IMR-90 (cell line): ENCODE measurements around the gene TMED4. TPM values are rescaled to one million over a fixed set of nuclear protein-coding genes. Genes with fewer than 3 reads are reported as not detected.

Source experiments
- ATAC-seq: fragments of 200-7000 bp; cut with Tn5 transposase; 2 replicates; pipeline ENCODE4 v1.9.1; 2020; ENCODE audit warnings: low read depth, mild to moderate bottlenecking, moderate library complexity
- BruUV-seq: library from RNA; stranded (reverse); fragments of 400-500 nt; replicated peaks from 2 replicates; lab custom pipeline; 2021; lab: Mats Ljungman, UMichigan
- CTCF ChIA-PET: fragments of 300-600 bp; formaldehyde crosslinking; extraction: SDS; loops from one replicate; lab custom pipeline; 2021; ENCODE audit warnings: antibody characterized with exemption; lab: Yijun Ruan, JAX
- POLR2A ChIA-PET: fragments of 300-600 bp; sonication (Branson Sonifier 250); formaldehyde crosslinking; loops from one replicate; lab custom pipeline; 2022; ENCODE audit warnings: antibody characterized with exemption; ENCODE audit not compliant: unreplicated experiment; lab: Charles Lee
- DNase-seq: peaks from one replicate; pipeline ENCODE4 v3.0.0; 2013
- H2AFZ ChIP-seq: replicated peaks from 2 replicates; pipeline ENCODE3; 2013; ENCODE audit warnings: low read length, mild to moderate bottlenecking; ENCODE audit not compliant: poor library complexity
- H2AK5ac ChIP-seq: 2 replicates; pipeline ENCODE4 v1.6.1; 2013; ENCODE audit warnings: low read depth, low read length, inconsistent platforms
- H2AK9ac ChIP-seq: replicated peaks from 2 replicates; pipeline ENCODE3; 2013; ENCODE audit warnings: mild to moderate bottlenecking, low read depth, low read length, moderate library complexity; ENCODE audit not compliant: poor library complexity
- H2BK120ac ChIP-seq: 2 replicates; pipeline ENCODE4 v1.6.1; 2013; ENCODE audit warnings: low read depth, low read length, inconsistent platforms
- H2BK15ac ChIP-seq: 3 replicates; pipeline ENCODE4 v1.6.1; 2013; ENCODE audit warnings: low read depth, low read length, inconsistent platforms
- H2BK20ac ChIP-seq: 2 replicates; pipeline ENCODE4 v1.6.1; 2013; ENCODE audit warnings: low read depth, mild to moderate bottlenecking, inconsistent platforms, low read length, moderate library complexity
- H2BK5ac ChIP-seq: 2 replicates; pipeline ENCODE4 v1.6.1; 2013; ENCODE audit warnings: mild to moderate bottlenecking, low read depth, low read length, inconsistent platforms; ENCODE audit not compliant: poor library complexity, severe bottlenecking
- H3K14ac ChIP-seq: replicated peaks from 2 replicates; pipeline ENCODE4 v1.6.1; 2013; ENCODE audit warnings: low read depth, low read length, inconsistent platforms
- H3K18ac ChIP-seq: 2 replicates; pipeline ENCODE4 v1.6.1; 2013; ENCODE audit warnings: low read depth, low read length, control low read depth
- H3K23ac ChIP-seq: 2 replicates; pipeline ENCODE4 v1.6.1; 2013; ENCODE audit warnings: low read depth, low read length, inconsistent platforms
- H3K27ac ChIP-seq: 2 replicates; pipeline ENCODE4 v1.5.1; 2013; ENCODE audit warnings: mild to moderate bottlenecking, control low read depth, low read length; ENCODE audit not compliant: insufficient read depth
- H3K27me3 ChIP-seq: 2 replicates; pipeline ENCODE4 v1.6.1; 2013; ENCODE audit warnings: low read length; ENCODE audit not compliant: control insufficient read depth, insufficient read depth
- H3K36me3 ChIP-seq: 2 replicates; pipeline ENCODE4 v1.6.1; 2013; ENCODE audit warnings: low read length, mixed read lengths; ENCODE audit not compliant: control insufficient read depth, insufficient read depth
- H3K4ac ChIP-seq: 2 replicates; pipeline ENCODE4 v1.6.1; 2013; ENCODE audit warnings: low read depth, low read length, inconsistent platforms
- H3K4me1 ChIP-seq: 2 replicates; pipeline ENCODE4 v1.6.1; 2013; ENCODE audit warnings: low read length, mixed read lengths; ENCODE audit not compliant: control insufficient read depth, insufficient read depth
- H3K4me2 ChIP-seq: 2 replicates; pipeline ENCODE4 v1.6.1; 2013; ENCODE audit warnings: low read depth, mild to moderate bottlenecking, control low read depth, low read length, moderate library complexity
- H3K4me3 ChIP-seq: 2 replicates; pipeline ENCODE4 v1.5.1; 2013; ENCODE audit warnings: low read depth, mild to moderate bottlenecking, control low read depth, low read length, moderate library complexity; ENCODE audit not compliant: insufficient read depth
- H3K56ac ChIP-seq: 2 replicates; pipeline ENCODE4 v1.6.1; 2013; ENCODE audit warnings: low read length, inconsistent platforms; ENCODE audit not compliant: insufficient read depth; ENCODE audit errors: extremely low read depth
- H3K79me1 ChIP-seq, 2 experiments: 2 replicates each; pipeline ENCODE4 v1.6.1; 2013; ENCODE audit warnings: low read length in 2 of 2, inconsistent platforms in 1 of 2, low read depth in 1 of 2
- H3K9ac ChIP-seq: 2 replicates; pipeline ENCODE4 v1.6.1; 2013; ENCODE audit warnings: low read depth, low read length, control low read depth
- H3K9me1 ChIP-seq: 2 replicates; pipeline ENCODE4 v1.6.1; 2013; ENCODE audit warnings: low read length, inconsistent platforms; ENCODE audit not compliant: insufficient read depth
- H3K9me3 ChIP-seq: 2 replicates; pipeline ENCODE4 v1.6.1; 2013; ENCODE audit warnings: low read length; ENCODE audit not compliant: control insufficient read depth, insufficient read depth
- H4K20me1 ChIP-seq: 2 replicates; pipeline ENCODE4 v1.6.1; 2013; ENCODE audit warnings: low read length, inconsistent platforms; ENCODE audit not compliant: insufficient read depth
- H4K5ac ChIP-seq: 2 replicates; pipeline ENCODE4 v1.6.1; 2013; ENCODE audit warnings: mild to moderate bottlenecking, low read depth, low read length, control low read depth
- H4K8ac ChIP-seq, 2 experiments: 2 replicates each; pipeline ENCODE4 v1.6.1; 2013; ENCODE audit warnings: low read depth in 2 of 2, low read length in 2 of 2, control low read depth in 1 of 2, inconsistent platforms in 1 of 2
- H4K91ac ChIP-seq: 2 replicates; pipeline ENCODE4 v1.6.1; 2013; ENCODE audit warnings: low read depth, low read length, inconsistent platforms; ENCODE audit not compliant: insufficient read depth
- BHLHE40 ChIP-seq: fragments of 150-350 bp; IDR thresholded peaks from 2 replicates; pipeline ENCODE4 v1.6.1; 2016; ENCODE audit warnings: mild to moderate bottlenecking, low read depth, low read length
- CEBPB ChIP-seq: IDR thresholded peaks from 2 replicates; pipeline ENCODE4 v1.6.1; 2012; ENCODE audit warnings: low read depth, low read length, improper control_type of control experiment
- CHD1 ChIP-seq: IDR thresholded peaks from 2 replicates; pipeline ENCODE4 v1.6.1; 2012; ENCODE audit warnings: low read depth, low read length, improper control_type of control experiment
- ELK1 ChIP-seq: fragments of 150-350 bp; IDR thresholded peaks from 2 replicates; pipeline ENCODE4 v1.6.1; 2016; ENCODE audit warnings: low read depth, mild to moderate bottlenecking, low read length, moderate library complexity, borderline replicate concordance
- FOS ChIP-seq: fragments of 150-350 bp; IDR thresholded peaks from 2 replicates; pipeline ENCODE4 v1.6.1; 2016; ENCODE audit warnings: low read depth, low read length
- MAFK ChIP-seq: IDR thresholded peaks from 2 replicates; pipeline ENCODE4 v1.6.1; 2012; ENCODE audit warnings: low read depth, low read length, improper control_type of control experiment
- MAZ ChIP-seq: IDR thresholded peaks from 2 replicates; pipeline ENCODE4 v1.6.1; 2012; ENCODE audit warnings: low read depth, mild to moderate bottlenecking, low read length, improper control_type of control experiment, moderate library complexity, borderline replicate concordance
- MXI1 ChIP-seq: IDR thresholded peaks from 2 replicates; pipeline ENCODE4 v1.6.1; 2012; ENCODE audit warnings: low read depth, mild to moderate bottlenecking, low read length, moderate library complexity, borderline replicate concordance
- NFE2L2 ChIP-seq: fragments of 150-350 bp; IDR thresholded peaks from 2 replicates; pipeline ENCODE4 v1.6.1; 2016; ENCODE audit warnings: low read depth, mild to moderate bottlenecking, low read length
- POLR2A ChIP-seq: IDR thresholded peaks from 2 replicates; pipeline ENCODE4 v1.6.1; 2012; ENCODE audit warnings: mild to moderate bottlenecking, low read depth, low read length
- RAD21 ChIP-seq: IDR thresholded peaks from 2 replicates; pipeline ENCODE4 v1.6.1; 2012; ENCODE audit warnings: low read length, improper control_type of control experiment
- RFX5 ChIP-seq: IDR thresholded peaks from 2 replicates; pipeline ENCODE4 v1.8.0; 2012; ENCODE audit warnings: low read depth, mild to moderate bottlenecking, low read length, moderate library complexity
- SMC3 ChIP-seq: fragments of 150-350 bp; IDR thresholded peaks from 2 replicates; pipeline ENCODE4 v1.6.1; 2016; ENCODE audit warnings: low read depth, mild to moderate bottlenecking, antibody characterized with exemption, low read length, moderate library complexity
- USF2 ChIP-seq: fragments of 150-350 bp; IDR thresholded peaks from 2 replicates; pipeline ENCODE4 v1.6.1; 2017; ENCODE audit warnings: mild to moderate bottlenecking, antibody characterized with exemption, low read length, low read depth
- WGBS, 2 experiments: methylation state at CpG; one replicate each; pipeline versions ENCODE4 v1.1.5 to v1.1.7; 2013; ENCODE audit warnings: missing lambda C conversion rate in 2 of 2; ENCODE audit not compliant: insufficient read length in 1 of 2; ENCODE audit errors: extremely low coverage in 2 of 2; 5-methylcytosine and 5-hydroxymethylcytosine counted together
- dilution Hi-C: fragments of 300-500 bp; cut with HindIII; formaldehyde crosslinking; loops from one replicate; pipeline ENCODE4 v1.14.3; 2018; ENCODE audit warnings: low sequenced_read_pairs; ENCODE audit not compliant: unreplicated experiment
- in situ Hi-C: fragments of 300-500 bp; cut with MboI; formaldehyde crosslinking; loops from 3 replicates; pipeline ENCODE4 v1.14.3; 2019; ENCODE audit warnings: low sequenced_read_pairs, inconsistent platforms, mixed read lengths
- intact Hi-C: fragments of 100-400 bp; cut with micrococcal nuclease; formaldehyde crosslinking; loops from 2 replicates; pipeline ENCODE4 v1.10.0; 2022
- polyA plus RNA-seq, 3 experiments: library from polyadenylated mRNA; depleted of rRNA; stranded (reverse); fragments of >200 nt; gene quantifications; 2 replicates each; pipeline ENCODE4 v1.2.3, GENCODE V29; 2012; ENCODE audit warnings: low replicate concordance in 1 of 3
- total RNA-seq: library from RNA; depleted of rRNA; stranded (reverse); fragments of >200 nt; gene quantifications from 2 replicates; pipeline ENCODE4 v1.2.3, GENCODE V29; 2012

TMED4 gene
- total and polyA plus RNA-seq, 2 of the 4 experiments (the other 2 are of a cell fraction), result 58.6 to 92.7 TPM

- POLR2A ChIA-PET, result interaction anchor here (1.9 kb wide), 1 partner anchor 143 kb away, joined by 6 read pairs; no protein-coding TSS in a partner anchor
- H2AK5ac ChIP-seq, result peak within 1 kb of the TSS; percentile 94
- TF ChIP-seq MAZ (peak; percentile 98), NFE2L2 (no peak), CEBPB (no peak), SMC3 (peak; percentile 35), USF2 (peak; percentile 94), MXI1 (peak; percentile 45; the same call in 1 of the 2 replicates), CHD1 (no peak), ELK1 (no peak), MAFK (no peak), RFX5 (no peak), BHLHE40 (no peak), RAD21 (no peak), FOS (peak; percentile 56; the same call in 1 of the 2 replicates), POLR2A (peak; percentile 91)
Measured at GRCh38 chr7:44606341-44607140, 24.5 kb upstream of the TMED4 start, which contains the start of gene OGDH. Gene OGDH (plus strand): TSS chr7:44606627. CDS start chr7:44624344, 17,717 bp downstream.

More at GRCh38 chr7:44606341-44607140, 24.5 kb upstream of the TMED4 start, which contains the start of gene OGDH:
- Histone ChIP-seq H3K27ac (peak within 1 kb of the TSS; percentile 85), H3K4ac (peak within 1 kb of the TSS; percentile 85), H2BK15ac (no peak within 1 kb of the TSS), H3K9ac (peak within 1 kb of the TSS; percentile 79), H3K9me1 (no peaks in the 10 kb centered on the region; the same call in 1 of the 2 replicates), H4K91ac (peak within 1 kb of the TSS; percentile 78), H2BK5ac (peak within 1 kb of the TSS; percentile 93), H3K9me3 (no peaks in the 10 kb centered on the region), H4K5ac (peak within 1 kb of the TSS; percentile 74), H3K23ac (peak within 1 kb of the TSS; percentile 57; the same call in 1 of the 2 replicates), H3K36me3 (no peaks in the 10 kb centered on the region), H3K4me2 (peak within 1 kb of the TSS; percentile 83), H2AK9ac (peak within 1 kb of the TSS; percentile 94), H2AFZ (peak within 1 kb of the TSS; percentile 99), H2BK120ac (peak within 1 kb of the TSS; percentile 46), H3K4me3 (peak within 1 kb of the TSS; percentile 85), H3K18ac (peak within 1 kb of the TSS; percentile 35), H3K4me1 (no peaks in the 10 kb centered on the region), H3K14ac (peak within 1 kb of the TSS; percentile 56), H3K56ac (peak within 1 kb of the TSS; percentile 63; the same call in 1 of the 2 replicates), H4K20me1 (0 out of 2 replicates have a peak, but pooled peaks cover 4% of the 10 kb centered on the region), H4K8ac (peak within 1 kb of the TSS; percentile 71 to 93), H3K79me1 (peaks cover 6 to 27% of the 10 kb centered on the region in 2 experiments; a peak in 3 of 4 replicates), H3K27me3 (no peaks in the 10 kb centered on the region), H2BK20ac (no peak within 1 kb of the TSS)
- intact Hi-C loops, result loop anchor here (1.0 to 5.0 kb wide), 4 partner anchors 142 to 279 kb away; partner anchors contain the start of genes H2AZ2, PPIA, PURB and ZMIZ2
- WGBS, 2 experiments, result 1% methylated on average over 31 of the region's 93 CpGs; no CpG with 5 or more reads in 1 of the 2 experiments
- DNase-seq, result peak; percentile 99
- in situ Hi-C loops, result no loop called here
- BruUV-seq, result no TSS peak
- CTCF ChIA-PET, result no interaction called here
- ATAC-seq, result peak; percentile 99
- dilution Hi-C loops, result no loop called here
